ENCODE results near the gene PLPP1.
"Not testable (repeated sequence)": the region's sequence is repeated elsewhere in the genome, so short reads cannot be mapped to it uniquely, and the experiment has no call there.

Gene PLPP1

GRCh38 chr5:55544341-55544740 lies 9.6 kb upstream of the PLPP1 start:
- no peak for DNase-seq (ENCODE audit: low read depth in 2 of 2)

DNA sequence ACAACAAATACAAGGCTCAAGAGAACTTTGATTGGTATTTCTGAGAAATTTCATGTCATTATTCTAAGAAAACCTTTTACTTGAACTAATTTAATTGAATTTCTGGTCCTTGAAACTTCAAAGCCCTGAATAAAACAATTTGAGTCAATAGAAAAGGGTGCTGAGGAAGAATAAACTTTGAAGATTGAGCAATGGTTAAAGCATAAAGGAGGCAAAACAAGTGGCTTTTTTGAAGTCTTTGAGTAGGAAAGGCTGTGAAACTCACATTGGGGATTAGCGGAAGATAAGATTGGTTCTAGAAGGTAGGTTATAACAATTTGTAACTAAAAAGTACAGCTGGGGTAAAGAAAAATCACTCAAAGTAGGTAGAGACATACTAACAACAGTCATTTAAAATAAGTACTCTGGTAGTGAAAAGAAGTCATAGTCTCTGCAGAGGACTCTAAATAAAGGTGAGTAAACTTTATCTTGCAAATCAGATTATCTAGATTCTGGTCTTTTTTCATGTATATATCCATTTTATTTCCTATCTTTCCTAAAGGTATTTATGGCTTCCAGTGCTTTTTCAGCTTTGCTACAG lies 6.4 kb upstream of the PLPP1 start:
- DNase-seq (ENCODE audit: low read depth in 2 of 2), result no peak

DNA sequence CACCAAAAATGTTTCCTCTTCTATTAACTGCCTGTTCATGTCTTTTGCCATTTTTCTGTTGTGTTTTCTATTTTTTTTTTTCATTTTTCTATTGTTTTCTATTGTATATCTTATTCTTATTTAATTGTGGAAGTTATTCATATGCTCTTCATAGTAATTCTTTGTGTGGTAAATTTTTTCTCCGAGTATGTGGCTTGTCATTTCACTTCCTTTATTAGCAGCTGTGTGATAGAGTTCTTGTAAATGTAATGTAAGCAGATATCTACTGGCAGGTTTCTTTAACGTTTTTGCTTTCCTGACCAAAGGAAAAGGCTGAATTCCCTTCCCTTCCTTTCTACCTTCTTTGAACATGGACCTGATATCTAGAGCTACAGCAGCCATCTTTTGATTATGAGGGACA lies 5.8 kb upstream of the PLPP1 start:
- DNase-seq (ENCODE audit: low read depth in 2 of 2), result no peak

- no peak for DNase-seq (ENCODE audit: low read depth in 2 of 2)
Measured at GRCh38 chr5:55540024-55540423, 5.3 kb upstream of the PLPP1 start.

DNA sequence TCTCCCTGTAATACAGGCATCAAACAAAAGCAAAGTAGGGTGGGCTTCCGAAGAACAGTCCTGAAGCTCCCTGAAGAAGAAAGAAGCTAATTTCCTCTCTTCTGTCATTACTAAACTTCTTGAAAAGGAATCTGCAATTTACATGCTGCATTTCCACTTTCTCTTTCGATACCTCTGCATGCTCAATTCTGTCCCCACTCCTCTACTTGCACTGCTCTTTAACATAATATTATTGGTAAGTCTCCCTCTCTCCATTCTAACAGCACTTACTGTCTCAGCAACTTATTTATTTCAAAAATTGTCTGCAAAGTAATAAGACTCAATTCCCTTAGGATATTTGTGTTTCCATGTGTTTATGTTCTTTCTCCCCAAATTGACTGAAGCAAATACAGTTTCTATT lies 3.9 kb upstream of the PLPP1 start:
- DNase-seq (ENCODE audit: low read depth in 2 of 2), result no peak

DNA sequence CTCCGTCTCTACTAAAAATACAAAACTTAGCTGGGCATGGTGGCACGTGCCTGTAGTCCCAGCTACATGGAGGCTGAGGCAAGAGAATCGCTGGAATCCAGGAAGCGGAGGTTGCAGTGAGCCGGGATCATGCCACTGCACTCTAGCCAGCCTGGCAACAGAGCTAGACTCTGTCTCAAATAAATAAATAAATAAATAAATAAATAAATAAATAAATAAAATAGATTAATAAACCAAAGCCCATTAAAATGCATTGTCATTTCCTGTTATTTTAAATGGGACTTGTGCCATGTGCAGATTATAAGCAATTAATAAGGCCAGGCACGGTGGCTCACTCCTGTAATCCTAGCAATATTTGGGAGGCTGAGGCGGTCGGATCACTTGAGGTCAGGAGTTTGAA lies 2.6 kb upstream of the PLPP1 start:
- DNase-seq (ENCODE audit: low read depth in 2 of 2), result not testable (repeated sequence)

GRCh38 chr5:55535199-55535905 lies 588 bp upstream of the PLPP1 start:
- no peak for DNase-seq (ENCODE audit: low read depth in 2 of 2)

- no peak for DNase-seq (ENCODE audit: low read depth in 2 of 2)
Measured at GRCh38 chr5:55533521-55534435, 986 bp downstream of the PLPP1 start.

- DNase-seq (ENCODE audit: low read depth in 2 of 2), result no peak
Measured at GRCh38 chr5:55530669-55531068, 4.1 kb downstream of the PLPP1 start.

GRCh38 chr5:55524816-55525215 lies 9.9 kb downstream of the PLPP1 start:
- no peak for DNase-seq (ENCODE audit: low read depth in 2 of 2)

- no peak for DNase-seq (ENCODE audit: low read depth in 2 of 2)
Measured at GRCh38 chr5:55523293-55523692, 11.5 kb downstream of the PLPP1 start.

DNA sequence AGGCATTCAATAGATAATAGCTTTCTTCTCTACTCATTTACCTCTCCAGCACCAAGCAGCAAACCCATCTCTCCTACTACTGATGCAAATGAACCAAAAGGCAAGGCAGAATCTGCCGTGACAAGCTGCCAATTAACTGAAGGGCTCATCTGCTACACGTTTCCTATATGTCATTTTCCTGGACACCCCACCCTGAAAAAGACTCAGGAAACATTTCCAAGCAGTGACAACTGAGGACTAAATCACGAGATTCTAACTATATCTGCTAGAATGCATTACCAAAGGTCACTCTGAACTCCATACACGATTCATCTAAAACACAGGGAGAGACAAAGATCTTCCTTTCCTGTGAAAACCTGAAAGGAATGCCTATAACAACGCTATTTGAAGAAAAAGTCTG lies 12.9 kb downstream of the PLPP1 start:
- DNase-seq (ENCODE audit: low read depth in 2 of 2), result no peak

DNA sequence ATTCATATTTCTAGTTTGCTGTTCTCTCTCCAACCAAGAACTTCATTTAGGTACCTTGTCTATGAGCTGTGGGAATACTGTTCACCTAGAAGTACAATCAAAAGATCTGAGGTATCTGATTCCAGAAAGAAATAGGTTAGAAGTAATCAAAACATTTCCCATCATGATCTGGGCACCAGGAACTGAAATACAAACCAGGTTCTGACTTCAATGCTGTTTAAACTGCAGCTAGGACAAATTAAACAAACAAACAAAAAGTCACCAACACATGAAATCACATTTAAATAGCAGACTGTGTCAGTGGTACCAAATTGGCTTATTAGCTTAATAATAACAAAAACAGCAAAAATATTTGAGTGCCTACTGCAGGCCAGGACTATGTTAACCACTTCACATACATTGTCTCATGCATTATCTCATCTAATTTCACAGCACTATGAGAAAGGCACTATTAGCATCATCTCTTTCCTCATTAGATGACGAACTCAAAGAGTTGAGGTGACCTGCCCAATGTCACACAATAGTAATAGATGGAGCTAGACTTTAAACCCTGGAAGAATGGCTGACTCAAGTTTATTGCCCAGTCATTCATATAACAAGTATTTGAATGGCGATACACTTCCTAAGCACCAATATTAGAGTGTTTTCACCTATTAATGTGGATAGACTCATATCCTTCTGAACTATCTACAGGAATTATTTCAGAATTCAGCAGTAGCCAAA lies 14.5 kb downstream of the PLPP1 start:
- no peak for DNase-seq (ENCODE audit: low read depth in 2 of 2)

DNA sequence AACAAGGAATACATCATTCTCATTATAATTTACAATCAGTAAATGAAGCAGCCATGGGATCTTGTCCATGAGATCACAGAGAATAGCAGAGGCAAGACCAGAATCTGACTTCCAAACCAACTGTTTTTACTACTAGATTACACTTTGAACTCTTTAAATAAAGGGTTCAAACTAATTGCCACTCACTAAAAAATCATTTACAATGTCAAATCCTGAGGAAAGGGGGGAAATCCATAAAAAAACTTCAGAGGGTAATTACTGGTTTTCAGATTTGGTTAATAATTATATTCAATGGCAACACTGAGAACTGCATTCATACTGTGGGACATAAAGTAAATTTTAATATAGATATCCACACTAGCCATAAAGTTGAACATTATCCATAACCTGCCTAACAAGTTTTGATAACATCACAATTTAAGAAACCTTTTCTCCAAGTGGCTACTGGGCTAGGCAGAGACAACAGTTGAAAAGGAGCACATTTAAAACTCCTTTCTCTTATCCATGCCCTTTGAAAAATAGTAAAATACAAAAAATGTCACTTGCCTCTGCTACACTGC lies 15.9 kb downstream of the PLPP1 start:
- no peak for DNase-seq (ENCODE audit: low read depth in 2 of 2)

DNA sequence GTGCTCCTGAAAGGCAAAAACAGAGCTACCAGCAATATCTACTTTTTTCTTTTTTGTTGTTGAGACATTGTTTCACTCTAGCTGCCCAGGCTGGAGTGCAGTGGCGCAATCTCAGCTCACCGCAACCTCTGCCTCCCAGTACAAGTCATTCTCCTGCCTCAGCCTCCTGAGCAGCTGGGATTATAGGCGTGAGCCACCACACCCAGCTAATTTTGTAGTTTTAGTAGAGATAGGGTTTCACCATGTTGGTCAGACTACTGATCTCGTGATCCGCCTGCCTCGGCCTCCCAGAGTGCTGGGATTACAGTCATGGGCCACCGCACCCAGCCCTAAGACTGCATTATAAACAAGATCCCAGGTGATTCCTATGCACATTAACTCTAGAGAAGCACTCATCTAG lies 17.0 kb downstream of the PLPP1 start:
- no peak for DNase-seq (ENCODE audit: low read depth in 2 of 2)

DNA sequence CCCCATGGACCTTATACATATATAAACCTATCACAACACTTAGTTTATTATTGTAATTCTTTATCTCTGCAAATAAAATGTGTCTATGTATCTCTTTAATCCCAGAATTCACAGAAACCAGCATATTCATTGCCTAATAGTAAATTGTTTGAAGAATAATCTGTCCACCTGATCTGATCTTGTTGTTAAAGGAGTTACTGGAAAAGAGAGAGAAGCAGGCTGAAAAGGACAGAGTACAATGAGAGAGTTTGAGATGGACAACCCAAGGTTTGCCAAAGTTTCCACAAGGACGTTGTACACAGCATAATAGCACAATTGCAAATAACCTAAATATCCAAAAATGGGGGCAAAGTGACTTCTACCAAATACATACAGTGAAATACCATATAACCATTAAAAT lies 23.8 kb downstream of the PLPP1 start:
- no peak for DNase-seq (ENCODE audit: low read depth in 2 of 2)

- no peak for DNase-seq (ENCODE audit: low read depth in 2 of 2)
Measured at GRCh38 chr5:55510523-55510880, 24.3 kb downstream of the PLPP1 start.

GRCh38 chr5:55509796-55510522 lies 24.8 kb downstream of the PLPP1 start:
- DNase-seq (ENCODE audit: low read depth in 2 of 2), result no peak

GRCh38 chr5:55509097-55509496 lies 25.7 kb downstream of the PLPP1 start:
- no peak for DNase-seq (ENCODE audit: low read depth in 2 of 2)

DNA sequence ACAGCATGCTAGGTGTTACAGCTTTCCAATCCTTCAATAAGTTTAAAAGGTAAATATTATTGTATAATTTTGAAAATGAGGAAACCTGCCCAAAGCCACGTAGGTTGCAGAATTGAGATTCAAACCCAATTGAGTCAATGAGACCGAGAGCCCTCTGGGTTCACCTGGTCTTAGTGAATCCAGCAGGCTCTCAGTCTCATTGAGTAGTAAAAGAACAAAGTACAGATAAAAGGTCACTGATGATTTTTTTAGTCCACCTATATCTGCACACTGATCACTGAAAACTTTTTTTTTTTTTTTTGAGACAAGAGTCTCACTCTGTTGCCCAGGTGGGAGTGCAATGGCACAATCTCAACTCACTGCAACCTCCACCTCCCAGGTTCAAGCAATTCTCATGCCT lies 27.2 kb downstream of the PLPP1 start:
- no peak for DNase-seq (ENCODE audit: low read depth in 2 of 2)

DNA sequence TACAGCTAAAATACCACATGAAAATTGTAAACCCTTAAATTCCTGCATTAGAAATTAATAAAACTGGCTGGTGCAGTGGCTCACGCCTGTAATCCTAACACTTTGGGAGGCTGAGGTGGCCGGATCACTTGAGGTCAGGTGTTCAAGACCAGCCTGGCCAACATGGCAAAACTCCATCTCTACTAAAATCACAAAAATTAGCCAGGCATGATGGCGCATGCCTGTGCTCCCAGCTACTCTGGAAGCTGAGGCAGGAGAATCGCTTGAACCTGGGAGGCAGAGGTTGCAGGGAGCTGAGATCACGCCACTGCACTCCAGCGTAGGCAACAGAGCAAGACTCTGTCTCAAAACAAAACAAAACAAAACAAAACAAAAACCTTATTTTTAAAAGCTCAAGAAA lies 29.1 kb downstream of the PLPP1 start:
- DNase-seq (ENCODE audit: low read depth in 2 of 2), result not testable (repeated sequence)
